Suppressor macrophage treated with lipopolysaccharide for 1 hour (primary cell): Measurements from ENCODE around the gene FEZF1.

Experiments
- DNase-seq, 3 donors: peaks; one replicate each; pipeline ENCODE4 v3.0.0-alpha.2; 2020 to 2022

Gene FEZF1

DNA sequence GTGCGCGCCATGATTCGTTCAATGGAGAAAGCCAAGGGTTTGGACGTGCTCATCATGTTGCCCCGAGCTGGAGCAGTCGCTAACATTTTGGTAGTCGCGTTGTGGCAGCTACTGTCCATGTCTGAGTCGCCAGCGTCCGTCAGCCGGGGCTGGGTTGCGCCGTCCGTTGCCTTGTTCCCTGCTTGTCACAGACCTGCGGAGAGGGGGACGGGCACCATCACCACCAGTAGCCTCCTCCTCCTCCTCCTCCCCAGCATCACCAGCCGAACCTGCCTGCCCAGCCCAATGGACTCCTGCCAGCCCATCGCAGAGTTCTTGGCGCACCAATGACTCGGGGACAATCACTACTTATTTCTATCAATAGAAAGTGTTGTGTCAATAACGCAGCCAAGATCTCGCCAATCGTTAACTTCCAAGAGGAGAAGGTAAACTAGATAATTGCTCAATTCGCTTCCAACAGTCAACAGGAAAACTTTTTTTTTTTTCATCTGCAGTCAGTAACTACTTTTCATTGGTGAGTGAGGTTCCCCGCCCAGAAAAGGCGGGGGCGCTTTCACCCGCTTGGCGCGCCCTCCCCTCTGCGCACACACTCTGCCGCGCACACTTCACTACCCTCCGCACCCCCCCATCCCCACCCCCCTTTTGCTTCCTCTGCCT lies at the start of gene FEZF1:
TSS of gene FEZF1 (minus strand) at position 432 of the 657 bp plus-strand sequence. CDS start at position 119, 313 bp downstream.
- DNase-seq, result no peak

DNA sequence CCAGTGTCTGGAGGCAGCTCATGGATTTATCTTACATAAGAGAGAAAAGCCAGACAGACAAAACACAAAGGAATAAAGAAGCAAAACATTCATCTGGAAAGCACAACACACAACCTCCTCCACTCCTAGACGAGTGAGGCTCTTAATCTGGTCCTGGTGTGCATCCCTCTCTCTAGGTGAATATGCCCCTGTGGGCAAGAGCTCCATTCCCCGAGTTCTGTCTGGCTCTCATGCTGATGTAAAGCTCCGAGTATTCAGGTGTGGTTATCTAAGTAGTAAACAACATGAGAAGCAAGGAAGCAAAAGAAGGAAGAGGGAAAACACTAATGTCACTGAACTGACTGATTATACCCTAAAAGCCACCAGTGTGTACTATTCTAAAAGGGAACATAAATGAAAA lies 47.9 kb upstream of the FEZF1 start:
- DNase-seq, result no peak

DNA sequence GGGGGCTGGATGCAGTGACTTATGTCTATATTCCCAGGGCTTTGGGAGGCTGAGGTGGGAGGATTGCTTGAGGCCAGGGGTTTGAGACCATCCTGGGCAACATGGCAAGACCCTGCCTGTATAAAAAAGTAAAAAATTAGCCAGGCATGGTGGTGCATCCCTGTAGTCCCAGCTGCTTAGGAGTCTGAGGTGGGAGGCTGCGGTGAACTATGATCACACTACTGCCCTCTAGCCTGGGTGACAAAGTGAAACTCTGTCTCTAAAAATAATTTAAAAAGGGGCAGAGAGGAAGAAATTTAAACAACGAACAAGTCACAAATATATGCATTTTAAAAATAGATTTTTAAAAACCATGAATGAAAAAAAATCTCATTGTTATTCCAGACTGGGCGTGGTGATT lies 46.2 kb upstream of the FEZF1 start:
- DNase-seq, result no peak

DNA sequence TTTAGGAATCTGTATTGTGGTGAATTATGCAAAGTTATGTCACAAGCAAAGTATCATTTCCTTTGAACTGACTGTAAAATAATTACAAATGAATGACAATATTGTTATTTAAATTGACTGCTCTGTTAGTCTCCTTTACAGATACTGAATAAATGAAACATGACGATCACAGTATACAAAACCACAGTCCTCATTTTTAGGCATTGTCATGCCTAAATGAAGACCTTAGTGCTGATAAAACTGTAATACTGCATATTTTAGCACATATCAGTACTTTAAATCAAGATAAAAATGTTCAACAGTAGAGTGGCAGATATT lies 39.7 kb upstream of the FEZF1 start:
- DNase-seq, result no peak

DNA sequence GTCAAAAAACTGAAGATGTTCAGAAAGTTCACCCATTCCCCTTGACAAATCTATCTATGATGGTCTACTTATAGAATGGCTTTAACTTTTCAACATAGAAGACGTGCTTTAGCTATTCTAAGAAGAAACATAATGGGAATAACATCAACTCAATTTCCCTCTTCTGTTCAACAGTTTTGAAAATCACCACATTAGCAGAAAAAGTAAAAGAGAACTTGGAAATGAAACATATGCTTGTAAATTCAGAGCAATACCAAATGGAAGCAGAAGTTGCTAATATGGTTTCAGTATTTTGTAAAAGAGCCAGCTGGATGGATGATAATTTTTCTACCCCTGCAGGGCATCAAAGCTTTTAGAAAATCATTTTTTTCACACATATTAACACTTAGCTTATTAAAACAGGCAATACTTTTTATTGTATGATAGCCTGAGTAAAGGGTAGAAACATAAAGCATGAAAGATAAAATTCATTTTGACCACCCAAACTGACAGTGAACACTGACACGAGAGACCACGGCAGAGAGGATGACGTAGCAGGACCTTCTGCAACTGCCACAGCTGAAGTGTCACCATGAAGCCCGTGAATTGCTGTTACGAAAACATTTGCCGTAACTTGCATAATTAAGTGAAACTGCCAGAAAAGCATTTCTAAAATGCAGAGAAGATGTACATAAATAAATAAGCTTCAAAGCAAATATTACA lies 39.2 kb upstream of the FEZF1 start:
- DNase-seq, result no peak

DNA sequence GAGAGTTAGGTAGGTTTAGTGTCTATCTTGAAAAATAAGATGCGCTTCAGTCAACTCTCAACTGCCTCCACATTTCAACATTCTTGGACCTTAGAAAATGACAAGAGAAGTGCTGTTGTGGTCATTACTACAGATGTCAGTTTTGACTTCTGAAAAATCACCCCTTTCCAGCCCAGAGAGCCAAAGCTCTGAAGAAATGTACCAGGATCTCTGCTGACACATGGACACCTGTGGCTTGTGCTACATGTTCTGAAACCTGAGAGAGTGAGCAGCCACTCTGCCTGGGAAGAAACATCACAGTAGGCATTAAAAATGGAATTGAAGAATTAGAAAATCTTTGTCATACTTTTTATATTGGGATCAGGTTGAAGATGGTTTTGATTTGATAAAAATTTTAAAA lies 35.9 kb upstream of the FEZF1 start:
- no peak for DNase-seq

DNA sequence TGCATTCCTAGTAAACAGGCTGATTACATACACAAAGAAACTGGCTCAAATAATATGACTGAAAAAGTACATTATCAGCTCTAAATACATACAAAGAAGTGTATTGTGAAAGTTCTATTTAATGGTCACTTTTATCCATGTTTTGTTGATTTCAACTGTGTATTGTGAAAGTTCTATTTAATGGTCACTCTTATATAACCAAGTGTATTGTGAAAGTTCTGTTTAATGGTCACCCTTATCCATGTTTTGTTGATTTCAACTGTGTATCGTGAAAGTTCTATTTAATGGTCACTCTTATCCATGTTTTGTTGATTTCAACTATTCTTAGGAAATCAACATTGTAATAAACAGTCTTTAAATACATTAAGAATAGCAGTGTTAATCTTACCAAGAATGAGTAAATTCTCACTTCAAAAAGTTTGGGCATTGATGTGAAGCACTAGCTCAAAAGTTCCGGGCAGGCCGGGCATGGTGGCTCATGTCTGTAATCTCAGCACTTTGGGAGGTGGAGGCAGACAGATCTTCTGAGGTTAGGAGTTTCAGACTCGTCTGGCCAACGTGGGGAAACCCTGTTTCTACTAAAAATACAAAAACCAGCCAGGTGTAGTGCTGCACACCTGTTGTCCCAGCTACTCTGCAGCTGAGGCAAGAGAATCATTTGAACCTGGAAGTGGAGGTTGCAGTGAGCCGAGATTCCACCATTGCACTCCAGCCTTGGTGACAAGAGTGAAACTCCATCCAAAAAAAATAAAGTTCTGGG lies 34.8 kb upstream of the FEZF1 start:
- no peak for DNase-seq

DNA sequence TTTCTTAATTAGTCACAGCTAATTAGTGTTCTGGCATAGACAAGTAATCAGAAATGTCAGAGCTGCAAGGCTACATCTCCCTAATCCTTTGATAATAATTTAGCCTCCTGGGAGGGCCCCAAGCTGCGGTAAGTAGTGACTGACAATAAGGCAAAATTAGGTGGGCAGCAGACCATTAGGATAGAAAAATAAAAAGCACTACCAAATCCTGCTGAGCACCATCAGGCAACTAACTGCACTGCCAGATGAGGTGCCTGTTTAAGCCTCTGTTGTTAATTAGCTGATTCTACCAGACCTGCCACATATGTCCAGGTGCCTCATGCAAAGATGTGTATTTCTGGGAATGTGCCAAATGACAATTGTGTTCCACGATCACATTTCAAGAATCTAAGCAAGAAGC lies 32.5 kb upstream of the FEZF1 start:
- no peak for DNase-seq

DNA sequence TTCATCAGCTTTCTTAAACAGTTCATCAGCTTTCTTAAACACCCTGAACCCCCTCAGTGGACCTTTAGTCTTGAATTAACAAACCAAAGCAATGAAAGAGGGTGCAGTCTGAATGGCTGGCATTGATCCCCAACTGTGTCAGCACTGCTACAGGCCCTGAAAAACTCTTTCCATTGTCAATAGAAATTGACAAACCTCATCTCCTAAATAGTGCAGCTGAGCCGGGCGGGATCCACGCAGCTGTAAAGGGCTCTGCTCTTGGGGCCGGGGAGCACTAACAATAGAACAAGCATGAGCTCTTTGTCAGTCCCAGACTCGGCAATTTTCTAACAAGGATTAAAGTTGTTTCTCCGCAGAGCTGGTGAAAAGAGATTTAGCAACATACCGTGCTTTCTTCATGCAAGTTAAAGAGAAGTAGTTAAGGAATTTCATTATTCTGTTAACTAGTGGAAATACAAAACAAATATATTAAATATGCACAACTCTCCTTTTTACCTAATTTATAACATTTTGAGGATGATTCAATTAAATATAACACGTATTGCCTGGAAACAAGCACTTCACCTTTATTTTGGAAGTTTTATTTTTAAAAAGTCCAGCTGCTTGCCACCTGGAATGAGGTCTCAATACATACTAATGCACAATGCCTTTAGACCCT lies 24.7 kb upstream of the FEZF1 start:
- no peak for DNase-seq

DNA sequence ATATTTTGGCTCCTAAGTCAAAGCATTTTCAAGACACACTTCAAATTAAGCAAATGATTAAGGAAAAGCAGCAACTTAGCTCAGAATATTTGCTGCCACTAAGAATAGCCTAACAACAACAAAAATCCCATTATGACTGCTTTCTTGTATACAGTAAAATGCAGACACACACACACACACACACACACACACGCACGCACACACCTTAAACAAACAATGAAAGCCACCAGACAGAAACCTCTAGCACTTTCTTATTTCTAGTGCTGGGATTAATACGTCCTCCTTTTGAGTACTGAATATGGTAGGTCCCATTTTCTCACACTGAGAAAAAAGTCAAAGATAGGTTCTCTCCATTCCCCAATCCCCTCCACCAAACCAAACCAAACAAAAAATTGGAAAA lies 23.4 kb upstream of the FEZF1 start:
- DNase-seq, result no peak

DNA sequence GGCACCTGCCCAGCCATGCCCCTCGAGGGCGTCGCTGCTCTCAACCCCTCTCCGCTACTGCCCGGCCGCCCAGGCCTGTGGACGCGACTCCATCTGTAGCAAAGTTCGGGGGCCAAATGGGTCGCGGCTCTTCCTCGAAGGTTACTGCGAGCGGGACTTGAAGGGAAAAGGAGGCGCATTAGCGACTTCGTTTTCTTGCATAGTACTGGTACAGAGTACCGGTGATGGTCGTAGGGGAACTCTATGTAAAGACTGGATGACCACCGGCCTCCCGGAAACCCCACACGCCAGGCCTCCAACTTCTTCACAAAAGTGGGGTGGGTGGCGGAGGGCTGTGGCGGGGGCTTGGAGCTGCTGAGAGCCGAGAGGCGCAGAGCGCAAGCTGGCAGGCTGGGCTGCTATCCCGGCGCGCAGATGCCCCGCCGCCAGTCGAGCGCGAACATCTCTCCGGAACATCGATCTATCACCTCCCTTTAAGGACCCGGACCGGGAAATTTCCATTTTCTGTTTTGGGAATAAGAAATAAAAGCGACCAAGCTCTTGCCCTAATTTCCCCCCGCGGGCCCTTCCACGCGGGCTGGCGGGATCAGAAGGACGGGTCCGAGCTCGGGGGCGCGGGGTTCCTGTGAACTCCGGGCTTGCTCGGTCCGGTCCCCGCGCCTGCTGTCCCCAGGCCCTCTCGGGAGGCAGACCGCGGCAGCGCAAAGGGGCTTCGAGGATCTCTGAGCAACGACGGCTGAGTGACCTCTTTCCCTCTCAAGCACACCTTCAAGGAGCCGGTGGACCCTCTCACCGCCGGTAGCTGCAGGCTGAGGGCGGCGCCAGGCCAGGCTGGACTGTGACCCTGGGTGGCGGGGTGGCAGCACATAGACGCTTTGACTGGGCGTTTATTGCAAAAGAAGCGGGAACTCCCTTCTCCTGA lies 12.2 kb upstream of the FEZF1 start:
- no peak for DNase-seq

DNA sequence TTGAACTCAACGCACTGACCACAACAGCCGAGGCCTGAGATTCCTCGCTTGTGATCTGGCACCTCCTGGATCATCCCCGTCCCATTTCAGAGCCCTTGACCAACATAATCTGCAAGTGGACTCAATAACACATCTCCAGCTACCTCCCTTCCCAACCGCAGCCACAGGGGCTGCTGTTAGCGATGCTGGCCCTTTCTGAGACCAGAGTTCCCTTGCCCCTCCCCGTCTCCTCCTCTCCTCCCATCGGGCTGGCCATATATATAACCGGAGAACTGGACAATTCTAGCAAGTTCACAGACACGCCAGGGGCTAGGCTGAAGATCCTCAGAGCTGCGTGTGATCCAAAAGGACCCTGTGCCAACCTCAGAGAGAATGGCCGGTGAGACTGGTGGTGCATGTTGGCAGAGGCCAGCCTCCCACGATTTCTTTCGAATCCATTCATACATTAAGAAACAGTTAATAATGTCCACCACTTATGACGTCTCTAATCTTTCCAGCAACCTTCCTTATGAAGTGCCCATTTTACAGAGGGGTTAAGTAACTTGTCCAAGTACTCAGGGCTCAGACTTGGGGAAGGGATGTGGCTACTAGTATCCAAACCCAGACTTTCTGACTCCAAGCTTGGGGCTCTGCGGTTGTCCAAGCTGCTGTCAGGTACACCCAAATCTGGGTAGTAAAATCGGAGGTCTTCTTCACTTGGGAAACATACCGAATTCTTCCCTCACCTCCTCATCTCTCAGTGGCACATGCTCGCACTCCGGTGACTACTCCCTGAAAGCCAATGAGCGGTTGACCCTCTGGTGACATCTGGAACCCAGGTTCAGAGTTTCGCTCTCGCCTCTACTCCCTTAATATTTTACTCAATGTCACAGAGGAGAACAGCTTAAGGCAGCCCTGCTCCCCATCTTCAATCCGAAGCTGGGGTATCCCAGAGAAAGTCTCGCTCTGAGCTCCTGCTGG lies 11.2 kb upstream of the FEZF1 start:
- DNase-seq, result no peak

DNA sequence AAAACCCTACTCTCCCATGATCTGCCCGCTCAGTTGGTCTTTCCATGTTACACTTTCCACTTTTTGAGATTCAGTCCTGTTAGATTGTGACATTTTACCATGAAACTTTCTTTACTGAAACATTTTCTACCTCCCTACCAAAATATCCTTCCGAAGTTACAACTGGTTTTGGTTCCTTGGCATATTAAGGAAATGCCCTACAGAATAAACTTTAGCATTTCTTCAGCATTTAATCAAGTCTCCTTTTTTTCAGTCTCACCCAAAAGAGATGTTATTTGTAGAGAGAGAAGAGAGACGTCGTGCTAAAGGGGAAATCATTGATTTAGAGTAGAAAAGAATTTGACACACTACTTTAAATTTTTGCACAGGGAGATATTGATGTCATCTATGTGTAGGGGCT lies 9.7 kb upstream of the FEZF1 start:
- DNase-seq, result no peak

DNA sequence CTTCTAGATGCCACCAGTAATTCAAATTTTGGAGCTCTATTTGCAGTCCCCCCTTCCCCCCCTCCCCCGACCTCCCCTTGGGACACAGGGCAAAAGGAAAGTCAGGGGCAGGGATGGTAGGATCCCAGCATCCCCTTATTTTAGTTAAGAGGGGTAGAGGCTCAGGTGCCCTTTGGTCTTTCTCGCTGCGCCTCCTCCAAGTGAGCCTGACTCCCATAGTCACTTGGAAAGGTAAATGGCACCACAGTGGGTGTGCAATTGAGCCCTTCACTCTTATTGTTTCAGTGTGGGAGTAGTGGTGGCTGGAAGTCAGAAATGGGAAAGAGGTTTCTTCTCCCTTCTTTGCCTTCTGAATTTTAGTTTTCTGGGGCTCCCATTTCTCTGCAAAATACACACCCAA lies 8.2 kb upstream of the FEZF1 start:
- no peak for DNase-seq

DNA sequence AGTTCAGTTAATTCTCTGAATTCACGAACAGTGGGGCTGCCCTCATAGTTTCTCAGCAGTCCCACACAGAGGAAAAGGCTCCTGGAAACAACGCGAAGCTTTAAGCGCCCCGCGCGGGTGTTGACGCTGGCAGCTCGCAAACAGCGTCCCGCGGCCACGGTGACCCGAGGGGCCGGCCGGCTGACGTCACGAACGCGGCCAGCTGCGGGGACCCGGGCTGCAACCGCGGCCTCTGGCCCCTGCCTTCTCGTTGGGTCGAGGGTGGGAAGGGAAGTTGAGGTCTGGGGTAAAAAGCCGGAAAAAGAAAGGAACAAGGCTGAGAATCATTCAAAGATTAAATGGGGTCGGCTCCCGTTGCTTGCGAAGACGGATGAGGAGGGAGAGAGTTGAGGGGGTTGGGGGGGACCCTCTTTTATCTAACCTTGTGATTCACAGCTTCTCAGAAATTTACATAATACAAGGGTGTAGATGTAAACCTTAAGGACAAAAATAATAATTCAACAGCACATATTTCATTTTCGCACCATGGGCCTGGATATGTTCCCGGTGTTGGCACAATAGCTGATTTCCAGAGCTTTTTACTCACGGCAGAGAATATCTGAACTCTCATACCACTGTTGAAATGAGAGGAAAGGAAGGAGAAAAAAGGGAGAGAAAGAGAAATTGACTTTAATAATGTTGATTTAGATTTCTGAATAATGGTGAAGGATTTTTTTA lies 7.3 kb upstream of the FEZF1 start:
- no peak for DNase-seq

DNA sequence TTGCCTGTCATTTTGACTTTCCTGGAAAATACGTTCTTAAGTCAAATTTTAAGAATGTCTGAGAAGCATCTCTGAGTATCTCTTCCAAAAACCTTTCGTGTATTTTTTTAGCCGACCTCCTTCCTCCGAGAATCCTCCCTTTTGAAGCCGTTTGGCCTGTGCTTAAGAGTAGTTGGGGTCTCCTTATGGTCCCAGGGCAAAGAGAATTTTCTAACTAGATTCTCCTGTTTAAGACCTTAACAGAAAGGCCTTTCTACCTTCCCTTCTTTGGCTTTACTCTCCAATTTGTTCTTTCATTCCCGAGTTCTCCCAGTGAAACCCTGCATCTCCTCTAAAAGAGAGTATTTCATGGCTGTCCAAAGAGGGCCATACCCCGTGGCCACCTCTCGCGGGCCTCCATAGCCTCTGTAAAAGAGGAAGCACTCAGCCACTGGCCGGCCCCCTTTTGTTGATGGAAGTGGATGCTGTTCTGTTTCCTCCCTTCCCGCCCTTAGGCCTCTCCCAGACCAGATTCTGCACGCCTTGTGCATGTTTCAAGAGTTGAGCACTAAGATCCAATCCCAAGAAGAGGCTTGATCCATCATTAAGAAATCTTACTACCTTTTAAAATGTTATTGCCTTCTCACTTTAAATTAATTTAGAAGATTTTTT lies 6.6 kb upstream of the FEZF1 start:
- DNase-seq, result no peak

DNA sequence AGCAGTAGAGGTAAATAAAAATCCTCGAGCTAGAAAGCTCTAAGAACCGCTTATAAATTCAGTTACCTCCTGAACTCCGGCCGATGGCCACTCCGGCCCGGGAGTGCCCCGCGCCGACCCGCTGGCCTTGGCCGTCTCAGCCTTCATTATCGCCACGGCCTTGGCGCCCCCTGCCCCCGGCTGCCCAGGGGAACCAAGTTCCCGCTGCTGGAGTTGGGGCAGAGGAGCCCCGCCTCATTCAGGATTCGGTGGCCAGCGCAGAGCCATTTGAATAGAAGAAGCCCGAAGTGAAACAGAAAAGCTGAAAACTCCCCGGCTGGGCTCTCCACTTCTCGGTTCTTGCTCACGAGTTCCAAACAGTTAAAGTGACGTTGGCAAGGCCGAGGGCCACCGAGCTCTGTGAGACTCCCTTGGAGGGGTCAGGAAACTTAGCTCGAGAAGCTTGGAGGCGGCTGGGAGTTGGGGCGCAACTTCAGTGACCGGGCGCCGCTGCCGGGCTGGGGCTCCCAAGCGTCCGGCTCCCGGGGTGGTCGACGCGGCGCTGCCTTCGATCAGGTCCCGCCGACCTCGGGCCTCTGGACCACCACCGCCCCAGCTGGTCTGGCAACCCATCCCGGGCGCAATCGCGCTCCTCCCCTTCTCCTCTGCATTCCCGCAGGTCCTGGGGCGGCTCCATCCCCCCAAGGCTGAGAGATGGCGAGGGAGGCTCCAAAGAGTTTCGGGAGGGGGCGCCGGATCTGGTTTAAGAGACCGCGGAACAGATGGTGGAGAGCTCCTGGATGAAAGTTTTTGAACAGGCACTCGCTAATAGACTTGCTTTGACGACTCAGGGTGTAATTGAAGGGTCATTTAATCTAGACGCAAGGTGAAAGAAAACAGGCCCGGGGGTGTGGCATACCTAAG lies 5.8 kb upstream of the FEZF1 start:
- peak; percentile 7 to 25 (median 20) for DNase-seq

DNA sequence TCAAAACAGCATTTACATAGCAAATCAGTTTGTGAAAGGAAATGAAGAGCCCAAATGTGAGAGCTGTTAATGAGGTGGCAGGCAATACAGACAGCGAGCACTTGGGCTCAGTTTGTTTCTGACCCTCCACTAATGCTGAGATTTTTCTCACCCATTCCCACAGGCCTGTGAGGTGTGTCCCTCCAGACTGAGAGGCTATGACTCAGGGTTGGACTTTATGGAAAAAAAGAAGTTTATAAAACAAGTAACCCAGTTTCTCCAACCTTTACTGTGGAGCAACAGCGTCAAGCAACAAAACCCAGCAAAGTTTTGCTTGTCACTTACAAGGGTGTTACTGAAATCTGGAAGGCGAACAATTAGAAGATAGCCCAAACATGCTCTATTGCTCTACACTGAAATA lies 4.9 kb upstream of the FEZF1 start:
- DNase-seq, result no peak

DNA sequence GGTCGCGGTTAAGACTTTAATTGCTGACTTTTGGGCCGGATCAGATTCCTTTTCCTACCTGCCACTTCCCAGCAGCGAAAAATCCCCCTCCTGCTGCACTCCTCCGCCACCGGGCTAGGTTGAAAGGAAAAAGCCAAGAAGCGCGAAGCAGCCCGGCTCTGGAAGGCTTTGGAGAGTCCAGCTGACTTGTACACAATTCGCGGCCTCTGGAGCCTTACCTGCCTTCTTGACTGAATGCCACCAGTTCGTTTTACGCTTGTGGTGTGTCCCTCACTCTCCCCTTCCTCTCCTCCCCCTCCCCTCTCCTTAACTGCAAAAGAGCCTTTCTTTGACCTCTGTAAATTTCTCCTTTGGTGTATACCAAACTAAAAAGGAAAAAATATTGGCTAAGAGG lies 2.7 kb upstream of the FEZF1 start:
- DNase-seq, result no peak
